ENCODE results near the gene HPS3. TPM values are rescaled to one million over a fixed set of nuclear protein-coding genes. Genes with fewer than 3 reads are reported as not detected.
"Not testable (repeated sequence)": the region's sequence is repeated elsewhere in the genome, so short reads cannot be mapped to it uniquely, and the experiment has no call there.

Gene HPS3
- total RNA-seq, 1 donor from 2014 or later: 22.0 TPM

GRCh38 chr3:149186219-149186618, 56.8 kb downstream of the HPS3 start:
- DNase-seq (ENCODE audit: low read depth): no peak

- no peak for DNase-seq (ENCODE audit: low read depth)
Measured at GRCh38 chr3:149186721-149187120, 57.3 kb downstream of the HPS3 start.

GRCh38 chr3:149188494-149188893, 59.1 kb downstream of the HPS3 start:
- no peak for DNase-seq (ENCODE audit: low read depth)

- DNase-seq (ENCODE audit: low read depth): no peak
Measured at GRCh38 chr3:149195221-149195620, 65.8 kb downstream of the HPS3 start.

GRCh38 chr3:149196805-149197592, 67.6 kb downstream of the HPS3 start:
- not testable (repeated sequence) for DNase-seq (ENCODE audit: low read depth)

- DNase-seq (ENCODE audit: low read depth): no peak
Measured at GRCh38 chr3:149197669-149198068, 68.2 kb downstream of the HPS3 start.

- DNase-seq (ENCODE audit: low read depth): peak; percentile 38
Measured at GRCh38 chr3:149198611-149199010, 69.2 kb downstream of the HPS3 start.

GRCh38 chr3:149199474-149199873, 70.0 kb downstream of the HPS3 start:
- DNase-seq (ENCODE audit: low read depth): no peak

GRCh38 chr3:149203758-149204157, 74.3 kb downstream of the HPS3 start:
- no peak for DNase-seq (ENCODE audit: low read depth)

GRCh38 chr3:149204390-149204991, 75.1 kb downstream of the HPS3 start:
- DNase-seq (ENCODE audit: low read depth): no peak

- peak; percentile 9 for DNase-seq (ENCODE audit: low read depth)
Measured at GRCh38 chr3:149207475-149207874, 78.0 kb downstream of the HPS3 start.

GRCh38 chr3:149209431-149209830, 80.0 kb downstream of the HPS3 start:
- no peak for DNase-seq (ENCODE audit: low read depth)

- no peak for DNase-seq (ENCODE audit: low read depth)
Measured at GRCh38 chr3:149212386-149212785, 82.9 kb downstream of the HPS3 start.

GRCh38 chr3:149214702-149215101, 85.3 kb downstream of the HPS3 start:
- DNase-seq (ENCODE audit: low read depth): no peak

GRCh38 chr3:149215515-149215914, 86.1 kb downstream of the HPS3 start:
- DNase-seq (ENCODE audit: low read depth): no peak

GRCh38 chr3:149216193-149216869, 86.9 kb downstream of the HPS3 start:
- no peak for DNase-seq (ENCODE audit: low read depth)

GRCh38 chr3:149217347-149217746, 87.9 kb downstream of the HPS3 start:
- DNase-seq (ENCODE audit: low read depth): no peak

GRCh38 chr3:149219380-149220121, 90.1 kb downstream of the HPS3 start:
- DNase-seq (ENCODE audit: low read depth): not testable (repeated sequence)

GRCh38 chr3:149221783-149222517, 92.5 kb downstream of the HPS3 start, which contains the start of gene CP:
Gene CP (minus strand): TSS chr3:149221829. CDS start chr3:149221792, 37 bp downstream.
- DNase-seq (ENCODE audit: low read depth): no peak
